HCT116 (cell line): ENCODE data around the gene CDYL2. TPM values are rescaled to one million over a fixed set of nuclear protein-coding genes. Genes with fewer than 3 reads are reported as not detected.

Experiments
- ATAC-seq: fragments of 200-7000 bp; cut with Tn5 transposase; 2 replicates; pipeline ENCODE4 v1.9.1; 2020; ENCODE audit warnings: mild to moderate bottlenecking, moderate library complexity
- BruUV-seq: library from RNA; stranded (reverse); fragments of 400-500 nt; replicated peaks from 2 replicates; lab custom pipeline; 2021; lab: Mats Ljungman, UMichigan
- CTCF ChIA-PET: fragments of 300-600 bp; sonication (Branson Sonifier 250); formaldehyde crosslinking; loops from one replicate; lab custom pipeline; 2021; ENCODE audit warnings: antibody characterized with exemption; lab: Charles Lee
- POLR2A ChIA-PET: fragments of 300-600, 350-600 bp; sonication (Branson Sonifier 250); formaldehyde crosslinking; loops from one replicate; lab custom pipeline; 2021; ENCODE audit warnings: antibody characterized with exemption; lab: Charles Lee
- RAD21 ChIA-PET, 2 experiments: fragments of 300-600 bp; sonication (Branson Sonifier 250); formaldehyde crosslinking; loops; one replicate each; lab custom pipeline; 2023; ENCODE audit warnings: low total read pairs in 2 of 2; ENCODE audit not compliant: uncharacterized antibody in 2 of 2, unreplicated experiment in 2 of 2, low non-redundant PET in 1 of 2; lab: Charles Lee
- DNase-seq: peaks from one replicate; pipeline ENCODE4 v3.0.0-alpha.2; 2010; ENCODE audit warnings: low read depth, low spot score
- H2AFZ ChIP-seq: fragments of 200-600 bp; shearing (Covaris generic), sonication (generic); 2 replicates; pipeline ENCODE4 v1.6.1; 2017; ENCODE audit warnings: low read depth, mixed run types, mixed read lengths, antibody characterized with exemption, low read length; ENCODE audit not compliant: poor library complexity, severe bottlenecking
- H3K27ac ChIP-seq: 2 replicates; pipeline ENCODE4 v1.5.1; 2012; ENCODE audit warnings: low read depth, low read length
- H3K27me3 ChIP-seq: fragments of 200-600 bp; sonication (generic); 2 replicates; pipeline ENCODE4 v1.6.1; 2016; ENCODE audit warnings: mixed run types, low read length, mixed read lengths; ENCODE audit not compliant: insufficient read depth
- H3K36me3 ChIP-seq, 2 experiments: fragments of 200-500 bp in 1 of 2; fragments of 200-600 bp in 1 of 2; sonication (Bioruptor generic) in 1 of 2; sonication (generic) in 1 of 2; 2 replicates each; pipeline versions ENCODE4 v1.5.1 to v1.6.1; 2014 to 2016; ENCODE audit warnings: low read length in 2 of 2, inconsistent platforms in 1 of 2, mixed read lengths in 1 of 2, mixed run types in 1 of 2; ENCODE audit not compliant: insufficient read depth in 2 of 2, control insufficient read depth in 1 of 2
- H3K4me1 ChIP-seq, 2 experiments: fragments of 200-600 bp in 1 of 2; sonication (generic) in 1 of 2; 2 replicates each; pipeline versions ENCODE4 v1.5.1 to v1.6.1; 2012 to 2017; ENCODE audit warnings: low read length in 2 of 2, inconsistent platforms in 1 of 2, mild to moderate bottlenecking in 1 of 2, mixed read lengths in 1 of 2, mixed run types in 1 of 2, moderate library complexity in 1 of 2; ENCODE audit not compliant: insufficient read depth in 2 of 2, control insufficient read depth in 1 of 2
- H3K4me2 ChIP-seq: fragments of 200-600 bp; sonication (generic); 2 replicates; pipeline ENCODE4 v1.6.1; 2017; ENCODE audit warnings: mixed run types, low read length, mixed read lengths
- H3K4me3 ChIP-seq, 2 experiments: fragments of 200-600 bp in 1 of 2; sonication (generic) in 1 of 2; replicated peaks in 1 of 2; 2 replicates each; pipeline ENCODE4 v1.5.1; 2011 to 2016; ENCODE audit warnings: low read length in 2 of 2, control low read depth in 1 of 2, low read depth in 1 of 2, mild to moderate bottlenecking in 1 of 2, mixed read lengths in 1 of 2, mixed run types in 1 of 2
- H3K79me2 ChIP-seq: fragments of 200-600 bp; sonication (generic); 2 replicates; pipeline ENCODE4 v1.6.1; 2017; ENCODE audit warnings: mild to moderate bottlenecking, mixed run types, low read length, moderate library complexity, mixed read lengths; ENCODE audit not compliant: insufficient read depth
- H3K9ac ChIP-seq: fragments of 200-600 bp; sonication (generic); 2 replicates; pipeline ENCODE4 v1.6.1; 2016; ENCODE audit warnings: low read length, mixed read lengths
- H3K9me2 ChIP-seq: fragments of 200-600 bp; sonication (generic), shearing (Covaris generic); 2 replicates; pipeline ENCODE4 v1.6.1; 2017; ENCODE audit warnings: mixed run types, mild to moderate bottlenecking, moderate library complexity; ENCODE audit not compliant: insufficient read depth
- H3K9me3 ChIP-seq, 2 experiments: fragments of 200-500 bp in 1 of 2; fragments of 200-600 bp in 1 of 2; sonication (Bioruptor generic) in 1 of 2; sonication (generic) in 1 of 2; 2 replicates each; pipeline ENCODE4 v1.6.1; 2014 to 2017; ENCODE audit warnings: low read length in 2 of 2, mixed read lengths in 2 of 2, inconsistent platforms in 1 of 2, low read depth in 1 of 2, mild to moderate bottlenecking in 1 of 2, mixed run types in 1 of 2, moderate library complexity in 1 of 2; ENCODE audit not compliant: control insufficient read depth in 1 of 2, insufficient read depth in 1 of 2
- H4K20me1 ChIP-seq: fragments of 200-600 bp; sonication (generic), shearing (Covaris generic); 2 replicates; pipeline ENCODE4 v1.6.1; 2017; ENCODE audit warnings: mixed run types, mild to moderate bottlenecking, moderate library complexity; ENCODE audit not compliant: insufficient read depth
- CBX3 ChIP-seq: IDR thresholded peaks from 2 replicates; pipeline ENCODE4 v1.6.1; 2012; ENCODE audit warnings: low read depth
- EGR1 ChIP-seq: IDR thresholded peaks from 2 replicates; pipeline ENCODE4 v1.6.1; 2012; ENCODE audit warnings: low read depth
- ELF1 ChIP-seq: IDR thresholded peaks from 2 replicates; pipeline ENCODE4 v1.6.1; 2012; ENCODE audit warnings: low read depth, borderline replicate concordance
- EZH2 ChIP-seq: fragments of 200-600 bp; sonication (generic); IDR thresholded peaks from 2 replicates; pipeline ENCODE4 v1.6.1; 2017; ENCODE audit warnings: antibody characterized with exemption, mixed run types
- FOSL1 ChIP-seq: IDR thresholded peaks from 2 replicates; pipeline ENCODE4 v1.6.1; 2012; ENCODE audit warnings: low read depth
- JUND ChIP-seq: IDR thresholded peaks from 2 replicates; pipeline ENCODE4 v1.6.1; 2012
- POLR2A ChIP-seq: IDR thresholded peaks from 2 replicates; pipeline ENCODE4 v1.7.0; 2011; ENCODE audit warnings: borderline replicate concordance; ENCODE audit not compliant: insufficient read depth, insufficient read length; ENCODE audit errors: extremely low read depth
- POLR2AphosphoS5 ChIP-seq: IDR thresholded peaks from 2 replicates; pipeline ENCODE4 v1.6.1; 2011; ENCODE audit warnings: mild to moderate bottlenecking, low read depth, low read length, moderate library complexity
- RAD21 ChIP-seq: IDR thresholded peaks from 2 replicates; pipeline ENCODE4 v1.6.1; 2012; ENCODE audit warnings: low read depth, mild to moderate bottlenecking
- SIN3A ChIP-seq: IDR thresholded peaks from 2 replicates; pipeline ENCODE4 v1.6.1; 2012; ENCODE audit warnings: low read depth
- SP1 ChIP-seq: IDR thresholded peaks from 2 replicates; pipeline ENCODE4 v1.6.1; 2012; ENCODE audit warnings: low read depth
- SRF ChIP-seq: IDR thresholded peaks from 2 replicates; pipeline ENCODE4 v1.6.1; 2012; ENCODE audit warnings: low read depth
- YY1 ChIP-seq: IDR thresholded peaks from 2 replicates; pipeline ENCODE4 v1.6.1; 2011; ENCODE audit warnings: low read length, low read depth, moderate library complexity, mild to moderate bottlenecking; ENCODE audit not compliant: insufficient replicate concordance; ENCODE audit errors: extremely low read depth
- ZFX ChIP-seq: fragments of 450-650 bp; IDR thresholded peaks from 2 replicates; pipeline ENCODE4 v1.6.1; 2017
- ZNF274 ChIP-seq: fragments of 200-500 bp; sonication (Bioruptor generic); IDR thresholded peaks from 2 replicates; pipeline ENCODE4 v1.6.1; 2014; ENCODE audit warnings: mild to moderate bottlenecking, low read depth, low read length, inconsistent platforms
- intact Hi-C: fragments of 100-400 bp; cut with micrococcal nuclease; formaldehyde crosslinking; loops from 2 replicates; pipeline ENCODE4 v1.10.0; 2022
- total RNA-seq: library from RNA; stranded (reverse); gene quantifications from one replicate; pipeline ENCODE4 v1.2.1, GENCODE V29; 2021; ENCODE audit not compliant: unreplicated experiment
- TF ChIP-seq, protein P1 (sequence below): IDR thresholded peaks from 2 replicates; pipeline ENCODE4 v1.6.1; 2012
- TF ChIP-seq, protein P2 (sequence below): IDR thresholded peaks from 2 replicates; pipeline ENCODE4 v1.6.1; 2011; ENCODE audit warnings: mild to moderate bottlenecking, low read length, moderate library complexity; ENCODE audit not compliant: insufficient replicate concordance; ENCODE audit errors: extremely low read depth
- TF ChIP-seq, protein P3 (sequence below): IDR thresholded peaks from 2 replicates; pipeline ENCODE4 v1.6.1; 2012; ENCODE audit warnings: low read depth
- TF ChIP-seq, protein P4 (sequence below): IDR thresholded peaks from 2 replicates; pipeline ENCODE4 v1.6.1; 2012
- TF ChIP-seq, protein P5 (sequence below), 3 experiments: fragments of 200-600 bp in 1 of 3; sonication (generic) in 1 of 3; IDR thresholded peaks in 2 of 3; conservative IDR thresholded peaks in 1 of 3; 2 replicates each; pipeline ENCODE4 v1.5.1; 2012 to 2017; ENCODE audit warnings: low read depth in 2 of 3, low read length in 2 of 3, antibody characterized with exemption in 1 of 3, borderline replicate concordance in 1 of 3, control low read depth in 1 of 3, mild to moderate bottlenecking in 1 of 3, mixed read lengths in 1 of 3, mixed run types in 1 of 3, moderate library complexity in 1 of 3; ENCODE audit not compliant: insufficient read depth in 1 of 3

Gene CDYL2
- total RNA-seq, 1 experiment from 2014 or later = 0.10 TPM

DNA sequence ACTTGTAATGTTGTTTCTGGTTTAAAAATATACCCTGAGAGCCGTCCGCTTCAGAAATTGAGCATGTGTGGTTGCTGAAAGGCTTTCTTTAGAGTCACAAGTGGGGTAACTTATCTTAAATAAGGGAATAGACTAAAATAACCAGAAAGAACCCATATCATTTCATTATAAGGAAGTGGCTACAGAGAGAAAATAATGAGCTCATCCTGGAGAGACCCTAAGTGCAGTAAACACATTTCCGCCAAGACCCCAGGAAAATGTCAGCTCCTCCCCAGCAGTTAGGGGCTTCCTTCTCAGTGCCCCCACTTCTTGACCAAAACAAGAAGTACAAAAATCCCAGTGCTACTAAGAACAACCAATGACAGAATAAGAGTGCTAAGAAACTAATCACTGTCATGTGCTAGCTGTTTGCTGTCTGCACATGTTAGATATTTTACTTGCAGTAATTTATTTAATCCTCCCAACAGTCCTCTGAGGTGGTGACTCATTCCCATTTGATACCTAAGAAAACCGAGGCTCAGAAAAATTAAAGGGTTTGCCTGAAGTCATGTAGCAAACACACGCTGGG is 83.5 kb downstream of the CDYL2 start:
- TF ChIP-seq JUND (no peak), EGR1 (no peak), ELF1 (no peak), SIN3A (no peak), POLR2A (no peak), CBX3 (no peak), SRF (no peak), EZH2 (no peak), FOSL1 (no peak), YY1 (no peak), POLR2AphosphoS5 (no peak), SP1 (no peak), ZNF274 (no peak), RAD21 (no peak), ZFX (no peak)
- TF ChIP-seq, protein P1, sequence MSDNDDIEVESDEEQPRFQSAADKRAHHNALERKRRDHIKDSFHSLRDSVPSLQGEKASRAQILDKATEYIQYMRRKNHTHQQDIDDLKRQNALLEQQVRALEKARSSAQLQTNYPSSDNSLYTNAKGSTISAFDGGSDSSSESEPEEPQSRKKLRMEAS = no peak
- TF ChIP-seq, protein P2, sequence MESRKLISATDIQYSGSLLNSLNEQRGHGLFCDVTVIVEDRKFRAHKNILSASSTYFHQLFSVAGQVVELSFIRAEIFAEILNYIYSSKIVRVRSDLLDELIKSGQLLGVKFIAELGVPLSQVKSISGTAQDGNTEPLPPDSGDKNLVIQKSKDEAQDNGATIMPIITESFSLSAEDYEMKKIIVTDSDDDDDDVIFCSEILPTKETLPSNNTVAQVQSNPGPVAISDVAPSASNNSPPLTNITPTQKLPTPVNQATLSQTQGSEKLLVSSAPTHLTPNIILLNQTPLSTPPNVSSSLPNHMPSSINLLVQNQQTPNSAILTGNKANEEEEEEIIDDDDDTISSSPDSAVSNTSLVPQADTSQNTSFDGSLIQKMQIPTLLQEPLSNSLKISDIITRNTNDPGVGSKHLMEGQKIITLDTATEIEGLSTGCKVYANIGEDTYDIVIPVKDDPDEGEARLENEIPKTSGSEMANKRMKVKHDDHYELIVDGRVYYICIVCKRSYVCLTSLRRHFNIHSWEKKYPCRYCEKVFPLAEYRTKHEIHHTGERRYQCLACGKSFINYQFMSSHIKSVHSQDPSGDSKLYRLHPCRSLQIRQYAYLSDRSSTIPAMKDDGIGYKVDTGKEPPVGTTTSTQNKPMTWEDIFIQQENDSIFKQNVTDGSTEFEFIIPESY = no peak
- TF ChIP-seq, protein P3, sequence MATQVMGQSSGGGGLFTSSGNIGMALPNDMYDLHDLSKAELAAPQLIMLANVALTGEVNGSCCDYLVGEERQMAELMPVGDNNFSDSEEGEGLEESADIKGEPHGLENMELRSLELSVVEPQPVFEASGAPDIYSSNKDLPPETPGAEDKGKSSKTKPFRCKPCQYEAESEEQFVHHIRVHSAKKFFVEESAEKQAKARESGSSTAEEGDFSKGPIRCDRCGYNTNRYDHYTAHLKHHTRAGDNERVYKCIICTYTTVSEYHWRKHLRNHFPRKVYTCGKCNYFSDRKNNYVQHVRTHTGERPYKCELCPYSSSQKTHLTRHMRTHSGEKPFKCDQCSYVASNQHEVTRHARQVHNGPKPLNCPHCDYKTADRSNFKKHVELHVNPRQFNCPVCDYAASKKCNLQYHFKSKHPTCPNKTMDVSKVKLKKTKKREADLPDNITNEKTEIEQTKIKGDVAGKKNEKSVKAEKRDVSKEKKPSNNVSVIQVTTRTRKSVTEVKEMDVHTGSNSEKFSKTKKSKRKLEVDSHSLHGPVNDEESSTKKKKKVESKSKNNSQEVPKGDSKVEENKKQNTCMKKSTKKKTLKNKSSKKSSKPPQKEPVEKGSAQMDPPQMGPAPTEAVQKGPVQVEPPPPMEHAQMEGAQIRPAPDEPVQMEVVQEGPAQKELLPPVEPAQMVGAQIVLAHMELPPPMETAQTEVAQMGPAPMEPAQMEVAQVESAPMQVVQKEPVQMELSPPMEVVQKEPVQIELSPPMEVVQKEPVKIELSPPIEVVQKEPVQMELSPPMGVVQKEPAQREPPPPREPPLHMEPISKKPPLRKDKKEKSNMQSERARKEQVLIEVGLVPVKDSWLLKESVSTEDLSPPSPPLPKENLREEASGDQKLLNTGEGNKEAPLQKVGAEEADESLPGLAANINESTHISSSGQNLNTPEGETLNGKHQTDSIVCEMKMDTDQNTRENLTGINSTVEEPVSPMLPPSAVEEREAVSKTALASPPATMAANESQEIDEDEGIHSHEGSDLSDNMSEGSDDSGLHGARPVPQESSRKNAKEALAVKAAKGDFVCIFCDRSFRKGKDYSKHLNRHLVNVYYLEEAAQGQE = no peak
- TF ChIP-seq, protein P4, sequence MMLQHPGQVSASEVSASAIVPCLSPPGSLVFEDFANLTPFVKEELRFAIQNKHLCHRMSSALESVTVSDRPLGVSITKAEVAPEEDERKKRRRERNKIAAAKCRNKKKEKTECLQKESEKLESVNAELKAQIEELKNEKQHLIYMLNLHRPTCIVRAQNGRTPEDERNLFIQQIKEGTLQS = no peak
- TF ChIP-seq, protein P5, sequence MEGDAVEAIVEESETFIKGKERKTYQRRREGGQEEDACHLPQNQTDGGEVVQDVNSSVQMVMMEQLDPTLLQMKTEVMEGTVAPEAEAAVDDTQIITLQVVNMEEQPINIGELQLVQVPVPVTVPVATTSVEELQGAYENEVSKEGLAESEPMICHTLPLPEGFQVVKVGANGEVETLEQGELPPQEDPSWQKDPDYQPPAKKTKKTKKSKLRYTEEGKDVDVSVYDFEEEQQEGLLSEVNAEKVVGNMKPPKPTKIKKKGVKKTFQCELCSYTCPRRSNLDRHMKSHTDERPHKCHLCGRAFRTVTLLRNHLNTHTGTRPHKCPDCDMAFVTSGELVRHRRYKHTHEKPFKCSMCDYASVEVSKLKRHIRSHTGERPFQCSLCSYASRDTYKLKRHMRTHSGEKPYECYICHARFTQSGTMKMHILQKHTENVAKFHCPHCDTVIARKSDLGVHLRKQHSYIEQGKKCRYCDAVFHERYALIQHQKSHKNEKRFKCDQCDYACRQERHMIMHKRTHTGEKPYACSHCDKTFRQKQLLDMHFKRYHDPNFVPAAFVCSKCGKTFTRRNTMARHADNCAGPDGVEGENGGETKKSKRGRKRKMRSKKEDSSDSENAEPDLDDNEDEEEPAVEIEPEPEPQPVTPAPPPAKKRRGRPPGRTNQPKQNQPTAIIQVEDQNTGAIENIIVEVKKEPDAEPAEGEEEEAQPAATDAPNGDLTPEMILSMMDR (IDR thresholded peaks at IDR 0.05 in 2 of 3, conservative IDR thresholded peaks at IDR 0.05 in 1 of 3; ENCODE audit: borderline replicate concordance in 1 of 3, insufficient read depth in 1 of 3, low read depth in 2 of 3, low read length in 2 of 3) = no peak
- Histone ChIP-seq H3K27me3 (no peaks in the 10 kb centered on the region), H3K4me1 (0 out of 4 replicates have a peak, but pooled peaks cover 0 to 3% of the 10 kb centered on the region in 2 experiments), H3K4me2 (no peak overlapping the region), H3K9me2 (no peaks in the 10 kb centered on the region), H3K9ac (no peak overlapping the region), H4K20me1 (no peaks in the 10 kb centered on the region), H3K36me3 (no peaks in the 10 kb centered on the region), H3K9me3 (no peaks in the 10 kb centered on the region; a peak in 1 of 4 replicates), H3K79me2 (no peaks in the 10 kb centered on the region), H3K27ac (no peak overlapping the region), H2AFZ (no peak overlapping the region), H3K4me3 (no peak overlapping the region)
- no peak for DNase-seq
- no peak for ATAC-seq
- BruUV-seq = no TSS peak
- CTCF ChIA-PET = no interaction called here
- intact Hi-C loops = no loop called here
- RAD21 ChIA-PET = no interaction called here
- POLR2A ChIA-PET = no interaction called here
